Progenitor cell of endocrine pancreas (in vitro differentiated cells): Measurements from ENCODE around the gene BEST2. TPM values are rescaled to one million over a fixed set of nuclear protein-coding genes. Genes with fewer than 3 reads are reported as not detected.

Experiments
- DNase-seq: peaks from one replicate; pipeline ENCODE4 v3.0.0; 2021; ENCODE audit warnings: low spot score; ENCODE audit not compliant: unreplicated experiment
- H3K27ac Mint-ChIP-seq: 2 replicates; pipeline ENCODE4 v1.8.0; 2021; ENCODE audit warnings: mild to moderate bottlenecking, moderate library complexity, mixed read lengths
- H3K27me3 Mint-ChIP-seq: 2 replicates; pipeline ENCODE4 v1.8.0; 2021; ENCODE audit warnings: mixed read lengths
- H3K36me3 Mint-ChIP-seq: 2 replicates; pipeline ENCODE4 v1.8.0; 2022; ENCODE audit warnings: mixed read lengths; ENCODE audit not compliant: insufficient read depth
- H3K4me1 Mint-ChIP-seq: 2 replicates; pipeline ENCODE4 v1.8.0; 2021; ENCODE audit warnings: low read depth, mixed read lengths
- H3K4me3 Mint-ChIP-seq: 2 replicates; pipeline ENCODE4 v1.8.0; 2021; ENCODE audit warnings: low read depth, mild to moderate bottlenecking, moderate library complexity, mixed read lengths
- H3K9me3 Mint-ChIP-seq: 2 replicates; pipeline ENCODE4 v1.8.0; 2021; ENCODE audit warnings: low read depth, mixed read lengths
- CTCF ChIP-seq: fragments of 200-600 bp; sonication (generic); IDR thresholded peaks from one replicate; pipeline ENCODE4 v1.5.0; 2021; ENCODE audit warnings: antibody characterized with exemption, mild to moderate bottlenecking; ENCODE audit not compliant: unreplicated experiment
- total RNA-seq: library from RNA; stranded (reverse); gene quantifications from 2 replicates; pipeline ENCODE4 v1.2.1, GENCODE V29; 2021

BEST2 gene
- total RNA-seq, 1 donor from 2014 or later: not detected

GRCh38 chr19:12785431-12786031, 33.9 kb downstream of the BEST2 start:
- Mint-ChIP-seq H3K36me3 (no peaks in the 10 kb centered on the region), H3K27me3 (peaks cover 10% of the 10 kb centered on the region), H3K27ac (no peak overlapping the region), H3K4me3 (no peak overlapping the region), H3K4me1 (peaks cover 10% of the 10 kb centered on the region), H3K9me3 (no peaks in the 10 kb centered on the region)
- no peak for TF ChIP-seq CTCF
- no peak for DNase-seq

GRCh38 chr19:12786141-12786870, 34.7 kb downstream of the BEST2 start:
- H3K27me3 Mint-ChIP-seq: peaks cover 15% of the 10 kb centered on the region
- H3K9me3 Mint-ChIP-seq: no peaks in the 10 kb centered on the region
- TF ChIP-seq CTCF: no peak
- peaks cover 16% of the 10 kb centered on the region for H3K4me1 Mint-ChIP-seq
- no peak for DNase-seq
- no peaks in the 10 kb centered on the region for H3K36me3 Mint-ChIP-seq
- no peak overlapping the region for H3K4me3 Mint-ChIP-seq
- no peak overlapping the region for H3K27ac Mint-ChIP-seq

- TF ChIP-seq CTCF: no peak
- DNase-seq: no peak
- no peaks in the 10 kb centered on the region for H3K36me3 Mint-ChIP-seq
- peaks cover 15% of the 10 kb centered on the region for H3K27me3 Mint-ChIP-seq
- peaks cover 18% of the 10 kb centered on the region for H3K4me1 Mint-ChIP-seq
- no peaks in the 10 kb centered on the region for H3K9me3 Mint-ChIP-seq
- no peak overlapping the region for H3K27ac Mint-ChIP-seq
- no peak overlapping the region for H3K4me3 Mint-ChIP-seq
Measured at GRCh38 chr19:12786952-12787351, 35.4 kb downstream of the BEST2 start.

GRCh38 chr19:12787458-12787857, 35.9 kb downstream of the BEST2 start:
- Mint-ChIP-seq H3K9me3 (no peaks in the 10 kb centered on the region), H3K27me3 (peaks cover 15% of the 10 kb centered on the region), H3K36me3 (no peaks in the 10 kb centered on the region), H3K27ac (no peak overlapping the region), H3K4me3 (no peak overlapping the region), H3K4me1 (peaks cover 18% of the 10 kb centered on the region)
- DNase-seq: no peak
- no peak for TF ChIP-seq CTCF

GRCh38 chr19:12788042-12788681, 36.6 kb downstream of the BEST2 start:
- H3K4me3 Mint-ChIP-seq: no peak overlapping the region
- H3K27ac Mint-ChIP-seq: peak overlapping the region; percentile 59
- H3K36me3 Mint-ChIP-seq: no peaks in the 10 kb centered on the region
- H3K9me3 Mint-ChIP-seq: no peaks in the 10 kb centered on the region
- H3K4me1 Mint-ChIP-seq: peaks cover 18% of the 10 kb centered on the region
- TF ChIP-seq CTCF: no peak
- DNase-seq: no peak
- peaks cover 15% of the 10 kb centered on the region for H3K27me3 Mint-ChIP-seq
